ENCODE results near the gene ASIC4.
A peak's percentile ranks its signal among the peaks of the same experiment; 100 is the strongest.

Gene ASIC4

GRCh38 chr2:219548990-219549389 is 34.7 kb downstream of the ASIC4 start:
- TF ChIP-seq, protein P1, sequence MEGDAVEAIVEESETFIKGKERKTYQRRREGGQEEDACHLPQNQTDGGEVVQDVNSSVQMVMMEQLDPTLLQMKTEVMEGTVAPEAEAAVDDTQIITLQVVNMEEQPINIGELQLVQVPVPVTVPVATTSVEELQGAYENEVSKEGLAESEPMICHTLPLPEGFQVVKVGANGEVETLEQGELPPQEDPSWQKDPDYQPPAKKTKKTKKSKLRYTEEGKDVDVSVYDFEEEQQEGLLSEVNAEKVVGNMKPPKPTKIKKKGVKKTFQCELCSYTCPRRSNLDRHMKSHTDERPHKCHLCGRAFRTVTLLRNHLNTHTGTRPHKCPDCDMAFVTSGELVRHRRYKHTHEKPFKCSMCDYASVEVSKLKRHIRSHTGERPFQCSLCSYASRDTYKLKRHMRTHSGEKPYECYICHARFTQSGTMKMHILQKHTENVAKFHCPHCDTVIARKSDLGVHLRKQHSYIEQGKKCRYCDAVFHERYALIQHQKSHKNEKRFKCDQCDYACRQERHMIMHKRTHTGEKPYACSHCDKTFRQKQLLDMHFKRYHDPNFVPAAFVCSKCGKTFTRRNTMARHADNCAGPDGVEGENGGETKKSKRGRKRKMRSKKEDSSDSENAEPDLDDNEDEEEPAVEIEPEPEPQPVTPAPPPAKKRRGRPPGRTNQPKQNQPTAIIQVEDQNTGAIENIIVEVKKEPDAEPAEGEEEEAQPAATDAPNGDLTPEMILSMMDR (IDR thresholded peaks at IDR 0.05; ENCODE audit: insufficient read depth, missing control alignments), result no peak
- no peak for FAIRE-seq

DNA sequence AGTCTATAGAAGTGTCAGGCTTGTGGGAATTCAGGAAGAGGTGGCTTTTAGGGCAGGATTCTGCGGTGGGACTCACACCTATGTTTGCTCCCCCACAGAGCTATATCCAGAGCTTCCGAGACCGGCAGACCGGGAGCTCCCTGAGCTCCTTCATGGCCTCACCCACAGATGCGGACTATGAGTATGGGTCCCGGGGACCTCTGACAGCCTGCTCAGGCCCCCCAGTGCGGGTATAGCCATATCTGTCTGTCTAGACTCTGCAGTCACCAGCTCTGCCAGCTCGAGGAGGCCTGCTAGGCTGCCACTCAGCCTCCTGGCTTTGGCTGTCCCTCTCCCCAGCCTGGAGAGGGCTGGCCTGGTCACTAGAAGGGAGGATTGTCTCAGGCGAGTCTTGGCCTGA is 35.3 kb downstream of the ASIC4 start:
- no peak for FAIRE-seq
- TF ChIP-seq, protein P1 (IDR thresholded peaks at IDR 0.05; ENCODE audit: insufficient read depth, missing control alignments), result no peak
- DNase-seq (ENCODE audit: insufficient read length, low spot score), result no peak

More at GRCh38 chr2:219548990-219549389, 34.7 kb downstream of the ASIC4 start:
- DNase-seq (ENCODE audit: insufficient read length, low spot score), result no peak

GRCh38 chr2:219551441-219552381 is 37.4 kb downstream of the ASIC4 start:
- no peak for FAIRE-seq
- TF ChIP-seq, protein P1 (IDR thresholded peaks at IDR 0.05; ENCODE audit: insufficient read depth, missing control alignments), result no peak
- no peak for DNase-seq (ENCODE audit: insufficient read length, low spot score)

- TF ChIP-seq, protein P1 (IDR thresholded peaks at IDR 0.05; ENCODE audit: insufficient read depth, missing control alignments), result no peak
- DNase-seq (ENCODE audit: insufficient read length, low spot score), result peak; percentile 97
- FAIRE-seq, result no peak
Measured at GRCh38 chr2:219552382-219553167, 38.3 kb downstream of the ASIC4 start.

DNA sequence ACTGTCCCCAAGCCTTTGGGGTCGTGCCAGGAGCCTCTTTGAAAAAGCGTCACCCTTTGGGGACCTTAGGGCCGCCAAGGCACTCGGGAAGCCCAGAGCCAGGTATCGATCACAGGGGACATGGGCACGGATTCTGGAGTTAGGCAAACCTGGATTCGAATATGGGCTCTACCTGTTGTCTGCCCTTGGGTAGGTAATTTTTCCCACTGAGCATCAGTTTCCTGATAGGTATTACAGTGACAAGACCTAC is 38.8 kb downstream of the ASIC4 start:
- DNase-seq (ENCODE audit: insufficient read length, low spot score) (no peak), FAIRE-seq (no peak)
- TF ChIP-seq, protein P1 (IDR thresholded peaks at IDR 0.05; ENCODE audit: insufficient read depth, missing control alignments), result no peak

GRCh38 chr2:219553463-219553963 is 39.2 kb downstream of the ASIC4 start:
- TF ChIP-seq, protein P1 (IDR thresholded peaks at IDR 0.05; ENCODE audit: insufficient read depth, missing control alignments), result no peak
- DNase-seq (ENCODE audit: insufficient read length, low spot score), result no peak
- no peak for FAIRE-seq
